HFF-Myc (cell line): ENCODE measurements around the gene PKIB.

Experiments
- DNase-seq: peaks from one replicate; pipeline ENCODE4 v3.0.0-alpha.2; 2011; ENCODE audit warnings: low read depth; ENCODE audit errors: extremely low read depth
- H3K4me3 ChIP-seq: replicated peaks from 2 replicates; pipeline ENCODE4 v1.5.1; 2011; ENCODE audit warnings: low read depth, mild to moderate bottlenecking, control low read depth, low read length
- CTCF ChIP-seq: IDR thresholded peaks from 2 replicates; pipeline ENCODE4 v1.5.1; 2012; ENCODE audit warnings: mild to moderate bottlenecking, low read depth, low read length, control low read depth; ENCODE audit errors: missing control alignments

Gene PKIB

GRCh38 chr6:122609881-122610689, at the start of gene PKIB:
TSS of gene PKIB (plus strand) at chr6:122610405. CDS start at chr6:122717795, 107,390 bp downstream.
- peak; percentile 7 for DNase-seq
- peak; percentile 3 for TF ChIP-seq CTCF
- H3K4me3 ChIP-seq = peak within 1 kb of the TSS; percentile 36

GRCh38 chr6:122563364-122564052, 46.7 kb upstream of the PKIB start:
- H3K4me3 ChIP-seq = no peak overlapping the region
- DNase-seq = no peak
- TF ChIP-seq CTCF = no peak

- no peak for TF ChIP-seq CTCF
- H3K4me3 ChIP-seq = no peak overlapping the region
- no peak for DNase-seq
Observed at GRCh38 chr6:122564230-122564629, 46.0 kb upstream of the PKIB start.

- no peak overlapping the region for H3K4me3 ChIP-seq
- TF ChIP-seq CTCF = no peak
- DNase-seq = no peak
Observed at GRCh38 chr6:122565708-122566107, 44.5 kb upstream of the PKIB start.

- no peak overlapping the region for H3K4me3 ChIP-seq
- DNase-seq = no peak
- TF ChIP-seq CTCF = no peak
Observed at GRCh38 chr6:122567034-122567433, 43.2 kb upstream of the PKIB start.

GRCh38 chr6:122568350-122568749, 41.9 kb upstream of the PKIB start:
- no peak for DNase-seq
- no peak overlapping the region for H3K4me3 ChIP-seq
- no peak for TF ChIP-seq CTCF

GRCh38 chr6:122568797-122569221, 41.4 kb upstream of the PKIB start:
- no peak for DNase-seq
- TF ChIP-seq CTCF = no peak
- no peak overlapping the region for H3K4me3 ChIP-seq
